HG02870 (cell line): Measurements from ENCODE around the gene PITPNC1.
"Not testable (repeated sequence)": the region's sequence is repeated elsewhere in the genome, so short reads cannot be mapped to it uniquely, and the experiment has no call there.

Source experiments
- ATAC-seq: cut with Tn5 transposase; IDR thresholded peaks from one replicate; pipeline ENCODE4 v1.9.1; 2021; ENCODE audit warnings: mild to moderate bottlenecking, moderate library complexity; ENCODE audit not compliant: unreplicated experiment

Gene PITPNC1

DNA sequence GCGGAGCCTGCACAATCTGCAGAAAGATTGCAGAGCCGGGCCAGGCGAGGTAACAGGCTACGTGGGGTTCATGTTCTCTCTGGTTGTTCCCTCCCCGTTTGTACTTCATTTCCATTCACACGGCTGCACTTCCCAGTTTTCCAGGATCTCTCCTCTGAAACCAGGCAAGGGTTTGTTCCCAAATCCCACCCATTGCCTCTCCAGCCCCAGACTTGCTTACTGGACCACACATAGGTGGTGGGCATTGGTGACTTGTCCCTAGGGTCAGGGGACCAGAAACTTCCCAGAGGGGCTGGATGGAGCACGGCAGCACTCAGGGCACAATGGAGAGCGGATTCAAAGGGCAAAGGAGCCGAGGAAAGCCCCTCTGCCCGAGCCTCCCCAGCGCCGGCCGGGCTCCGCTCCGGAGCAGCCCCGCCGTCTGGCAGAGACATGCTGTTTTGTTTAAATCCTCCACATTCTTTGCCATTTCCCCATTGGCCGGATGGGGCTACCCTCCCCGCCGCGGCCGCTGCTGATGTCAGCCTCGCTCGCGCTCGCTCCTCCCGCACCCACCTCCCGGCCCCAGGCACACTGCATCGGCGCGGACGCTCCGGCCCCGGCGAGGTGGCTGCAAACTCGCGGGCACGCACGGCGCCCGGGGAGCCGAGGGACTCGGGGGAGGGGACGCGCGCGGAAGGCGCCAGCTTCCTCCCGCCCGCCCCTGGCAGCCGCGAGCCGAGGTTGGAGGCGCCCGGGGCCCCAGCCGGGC lies at the start of gene PITPNC1:
TSS of gene PITPNC1 (plus strand) at position 545 of the 751 bp plus-strand sequence.
- ATAC-seq = peak; percentile 56

DNA sequence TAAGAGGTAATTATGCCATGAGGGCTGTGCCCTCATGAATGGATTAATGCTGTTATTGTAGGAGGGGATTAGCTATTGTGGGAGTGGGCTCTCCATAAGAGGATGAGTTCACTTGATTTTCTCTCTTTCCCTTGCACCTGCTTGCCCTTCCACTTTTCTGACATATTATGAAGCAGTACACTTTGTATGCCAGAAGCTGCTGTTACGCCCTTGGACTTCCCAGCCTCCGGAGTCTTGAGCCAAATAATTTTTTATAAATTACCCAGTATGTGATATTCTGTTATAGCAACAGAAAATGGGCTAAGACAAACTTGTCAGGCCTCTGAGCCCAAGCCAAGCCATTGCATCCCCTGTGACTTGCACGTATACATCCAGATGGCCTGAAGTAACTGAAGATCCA lies 49.1 kb upstream of the PITPNC1 start:
- no peak for ATAC-seq

DNA sequence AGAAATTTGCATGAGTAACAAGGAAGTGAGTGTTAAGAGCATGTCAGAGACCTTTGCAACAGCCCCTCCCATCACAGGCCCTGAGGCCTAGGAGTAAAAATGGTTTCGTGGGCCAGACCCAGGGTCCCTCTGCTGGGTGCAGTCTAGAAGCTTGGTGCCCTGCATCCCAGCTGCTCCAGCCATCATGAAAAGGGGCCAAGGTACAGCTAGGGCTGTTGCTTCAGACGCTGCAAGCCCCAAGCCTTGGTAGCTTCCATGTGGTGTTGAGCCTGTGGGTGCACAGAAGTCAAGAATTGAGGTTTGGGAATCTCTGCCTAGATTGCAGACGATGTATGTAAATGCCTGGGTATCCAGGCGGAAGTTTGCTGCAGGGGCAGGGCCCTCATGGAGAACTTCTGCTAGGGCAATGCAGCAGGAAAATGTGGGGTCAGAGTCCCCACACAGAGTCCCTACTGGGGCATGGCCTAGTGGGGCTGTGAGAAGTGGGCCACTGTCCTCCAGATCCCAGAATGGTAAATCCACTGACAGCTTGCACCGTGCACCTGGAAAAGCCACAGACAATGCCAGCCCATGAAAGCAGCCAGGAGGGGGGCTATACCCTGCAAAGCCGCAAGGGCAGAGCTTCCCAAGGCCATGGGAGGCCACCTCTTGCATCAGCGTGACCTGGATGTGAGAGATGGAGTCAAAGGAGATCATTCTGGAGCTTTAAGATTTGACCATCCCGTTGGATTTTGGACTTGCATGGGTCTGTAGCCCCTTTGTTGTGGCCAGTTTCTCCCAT lies 45.5 kb upstream of the PITPNC1 start:
- ATAC-seq = not testable (repeated sequence)

DNA sequence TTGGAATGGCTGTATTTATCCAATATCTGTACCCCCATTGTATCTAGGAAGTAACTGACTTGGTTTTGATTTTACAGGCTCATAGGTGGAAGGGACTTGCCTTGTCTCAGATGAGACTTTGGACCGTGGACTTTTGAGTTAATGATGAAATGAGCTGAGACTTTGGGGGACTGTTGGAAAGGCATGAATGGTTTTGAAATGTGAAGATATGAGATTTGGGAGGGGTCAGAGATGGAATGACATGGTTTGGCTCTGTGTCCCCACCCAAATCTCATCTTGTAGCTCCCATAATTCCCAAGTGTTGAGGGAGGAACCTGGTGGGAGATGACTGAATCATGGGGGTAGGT lies 44.9 kb upstream of the PITPNC1 start:
- ATAC-seq = not testable (repeated sequence)

DNA sequence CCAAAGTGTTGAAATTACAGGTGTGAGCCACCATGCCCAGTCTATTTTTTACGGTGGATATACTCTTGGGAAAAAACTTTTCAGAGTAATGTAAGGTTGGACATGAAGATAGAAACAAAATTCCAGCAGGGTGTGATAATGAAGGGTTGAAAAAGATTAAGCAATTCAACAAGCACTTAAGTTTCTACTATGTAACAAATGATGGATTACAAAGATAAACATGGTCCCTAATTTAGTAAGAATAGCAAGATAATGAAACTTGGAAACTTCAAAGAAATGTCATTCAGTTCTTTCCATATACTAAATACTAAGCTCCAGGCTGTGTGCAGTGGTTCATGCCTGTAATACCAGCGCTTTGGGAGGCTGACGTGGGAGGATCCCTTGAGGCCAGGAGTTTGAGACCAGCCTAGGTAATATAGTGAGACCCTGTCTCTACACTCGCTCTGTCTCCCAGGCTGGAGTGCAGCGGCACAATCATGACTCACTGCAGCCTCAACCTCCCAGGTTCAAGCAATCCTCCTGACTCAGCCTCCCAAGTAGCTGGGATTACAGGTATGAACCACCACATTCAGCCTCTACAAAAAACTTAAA lies 41.7 kb upstream of the PITPNC1 start:
- ATAC-seq = no peak

DNA sequence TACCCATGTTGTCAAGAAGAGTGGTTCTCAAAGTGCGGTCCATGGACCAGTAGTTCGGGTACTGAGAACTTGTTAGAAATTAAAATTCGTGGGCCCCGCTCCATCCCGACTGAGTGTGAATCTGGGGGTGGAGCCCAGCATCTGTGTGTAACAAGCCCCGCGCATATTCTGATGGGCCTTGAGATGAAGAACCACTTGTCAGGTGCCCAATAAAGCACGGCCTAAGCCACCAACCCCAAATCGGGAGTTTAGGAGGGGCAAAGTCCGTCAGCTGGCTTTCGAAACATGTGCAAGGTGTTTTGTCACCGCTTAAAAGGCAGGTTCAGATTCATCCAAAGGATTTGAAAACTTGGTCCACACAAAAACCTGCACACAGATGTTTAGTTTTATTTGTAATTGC lies 40.2 kb upstream of the PITPNC1 start:
- no peak for ATAC-seq

DNA sequence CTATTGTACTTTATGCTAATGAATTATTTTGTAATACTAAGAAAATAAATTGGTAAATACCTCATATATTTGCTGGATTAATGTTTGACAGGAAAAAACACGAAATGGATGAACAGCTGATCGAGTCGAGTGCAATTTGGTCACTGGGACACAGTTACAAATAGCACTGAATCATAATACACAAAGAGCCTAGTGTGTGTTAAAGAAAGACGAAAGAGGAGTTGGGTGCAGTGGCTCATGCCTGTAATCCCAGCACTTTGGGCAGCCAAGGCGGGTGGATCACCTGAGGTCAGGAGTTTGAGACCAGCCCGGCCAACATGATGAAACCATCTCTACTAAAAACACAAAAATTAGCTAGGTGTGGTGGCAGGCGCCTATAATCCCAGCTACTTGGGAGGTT lies 38.7 kb upstream of the PITPNC1 start:
- ATAC-seq = not testable (repeated sequence)

DNA sequence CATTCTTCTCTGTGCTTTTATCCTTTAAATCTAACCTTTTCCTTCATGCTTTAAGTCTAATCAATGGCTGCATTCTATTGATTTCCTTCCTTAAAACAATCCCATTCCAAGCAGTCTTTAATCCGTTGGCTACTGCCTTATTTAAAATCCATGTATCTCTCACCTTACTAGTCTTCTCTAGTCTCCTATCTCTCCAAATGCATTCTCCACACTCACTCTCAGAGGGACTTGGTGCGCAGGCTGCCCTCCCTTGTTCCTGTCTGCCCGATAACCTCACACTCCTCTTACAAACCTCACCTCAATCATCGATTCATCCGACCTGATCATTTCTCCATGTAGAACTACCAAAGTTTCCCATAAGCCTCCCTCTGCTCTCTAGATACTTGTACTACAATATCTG lies 33.8 kb upstream of the PITPNC1 start:
- no peak for ATAC-seq

DNA sequence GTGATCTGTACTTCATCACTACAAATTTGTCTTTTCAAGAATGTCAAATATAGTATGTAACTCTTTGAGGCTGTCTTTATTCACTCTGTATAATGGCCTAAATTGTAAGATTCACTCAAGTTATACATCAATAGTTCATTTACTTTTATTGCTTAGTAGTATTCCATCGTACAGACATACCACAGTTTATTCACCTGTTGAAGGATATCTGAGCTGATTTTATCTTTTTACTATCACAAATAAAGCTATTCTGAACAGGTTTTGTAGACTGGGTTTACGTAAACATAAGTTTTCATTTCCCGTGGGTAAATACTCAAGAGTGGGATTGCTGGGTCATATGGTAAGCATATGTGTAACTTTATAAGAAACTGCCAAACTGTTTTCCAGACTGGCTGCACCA lies 29.3 kb upstream of the PITPNC1 start:
- ATAC-seq = no peak

DNA sequence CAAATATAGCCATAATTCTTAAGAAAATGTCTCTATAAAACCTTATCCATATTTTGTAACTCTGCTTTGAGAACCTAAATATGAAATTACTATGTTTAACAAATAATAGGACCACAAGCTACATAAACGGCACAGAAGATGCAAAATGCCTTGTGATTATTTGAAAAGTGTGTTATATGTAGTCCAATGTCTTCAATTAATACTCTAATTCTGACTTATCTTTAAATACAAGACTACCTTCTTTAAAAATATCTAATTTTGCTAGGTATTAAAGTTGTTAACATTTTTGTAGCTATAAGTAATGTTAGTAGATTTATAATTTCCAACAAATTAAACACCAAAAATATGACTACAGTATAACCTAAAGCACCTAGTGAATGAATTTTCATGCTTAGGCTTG lies 27.7 kb upstream of the PITPNC1 start:
- no peak for ATAC-seq

DNA sequence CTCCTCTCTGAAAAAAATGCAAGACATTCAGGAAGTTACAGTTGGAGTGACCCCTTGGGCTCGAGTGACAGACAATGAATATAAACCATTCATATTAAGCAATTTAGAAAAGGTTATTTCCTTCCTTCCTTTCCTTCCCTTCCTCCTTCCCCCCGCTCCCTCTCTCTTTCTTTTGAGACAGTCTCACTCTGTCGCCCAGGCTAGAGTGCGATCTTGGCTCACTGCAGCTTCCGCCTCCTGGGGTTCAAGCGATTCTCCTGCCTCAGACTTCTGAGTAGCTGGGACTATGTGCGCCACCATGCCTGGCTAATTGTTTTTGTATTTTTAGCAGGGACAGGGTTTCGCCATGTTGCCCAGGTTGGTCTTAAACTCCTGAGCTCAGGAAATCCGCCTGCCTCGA lies 23.9 kb upstream of the PITPNC1 start:
- ATAC-seq = no peak

DNA sequence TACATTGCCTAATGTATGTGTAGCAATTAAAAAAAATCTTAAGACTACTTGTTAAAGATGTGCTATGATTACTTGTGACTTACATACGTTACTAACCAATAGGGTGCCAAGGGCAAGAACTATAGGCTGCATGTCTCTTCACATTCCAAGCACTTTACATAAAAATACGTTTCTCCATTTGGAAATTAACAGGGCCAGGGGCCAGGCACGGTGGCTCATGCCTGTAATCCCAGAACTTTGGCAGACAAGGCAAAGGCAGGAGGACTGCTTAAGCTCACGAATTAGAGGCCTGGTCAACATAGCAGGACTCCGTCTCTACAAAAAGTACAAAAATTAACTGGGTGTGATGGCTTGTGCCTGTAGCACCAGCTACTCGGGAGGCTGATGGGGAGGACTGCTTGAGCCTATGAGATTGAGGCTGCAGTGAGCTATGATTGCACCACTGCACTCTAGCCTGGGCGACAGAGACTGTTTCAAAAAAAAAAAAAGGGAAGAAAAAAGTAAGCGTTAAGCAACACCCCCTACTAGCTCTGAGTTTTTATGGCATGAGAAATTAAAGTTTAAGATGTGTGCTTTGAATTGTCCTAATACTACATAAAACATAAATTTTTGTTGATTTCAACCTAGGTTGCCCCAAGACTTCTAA lies 23.0 kb upstream of the PITPNC1 start:
- no peak for ATAC-seq

DNA sequence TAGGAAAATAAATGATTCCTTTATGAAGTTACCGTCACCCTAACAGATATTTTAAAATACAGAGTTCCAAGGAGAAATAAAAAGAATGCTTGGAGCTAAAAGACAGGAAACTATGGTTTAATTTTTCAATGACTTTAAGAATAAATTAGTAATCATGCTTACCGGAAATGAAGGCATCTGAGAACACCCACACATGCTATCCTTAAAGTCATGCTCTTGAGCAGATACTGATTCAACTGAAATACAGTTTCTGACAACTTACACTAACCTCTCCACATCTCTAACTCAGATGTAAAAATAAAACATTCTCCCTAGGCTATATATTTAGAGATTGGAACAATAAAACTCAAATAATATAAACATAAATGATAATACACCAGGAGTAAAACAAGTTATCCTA lies 18.5 kb upstream of the PITPNC1 start:
- no peak for ATAC-seq

DNA sequence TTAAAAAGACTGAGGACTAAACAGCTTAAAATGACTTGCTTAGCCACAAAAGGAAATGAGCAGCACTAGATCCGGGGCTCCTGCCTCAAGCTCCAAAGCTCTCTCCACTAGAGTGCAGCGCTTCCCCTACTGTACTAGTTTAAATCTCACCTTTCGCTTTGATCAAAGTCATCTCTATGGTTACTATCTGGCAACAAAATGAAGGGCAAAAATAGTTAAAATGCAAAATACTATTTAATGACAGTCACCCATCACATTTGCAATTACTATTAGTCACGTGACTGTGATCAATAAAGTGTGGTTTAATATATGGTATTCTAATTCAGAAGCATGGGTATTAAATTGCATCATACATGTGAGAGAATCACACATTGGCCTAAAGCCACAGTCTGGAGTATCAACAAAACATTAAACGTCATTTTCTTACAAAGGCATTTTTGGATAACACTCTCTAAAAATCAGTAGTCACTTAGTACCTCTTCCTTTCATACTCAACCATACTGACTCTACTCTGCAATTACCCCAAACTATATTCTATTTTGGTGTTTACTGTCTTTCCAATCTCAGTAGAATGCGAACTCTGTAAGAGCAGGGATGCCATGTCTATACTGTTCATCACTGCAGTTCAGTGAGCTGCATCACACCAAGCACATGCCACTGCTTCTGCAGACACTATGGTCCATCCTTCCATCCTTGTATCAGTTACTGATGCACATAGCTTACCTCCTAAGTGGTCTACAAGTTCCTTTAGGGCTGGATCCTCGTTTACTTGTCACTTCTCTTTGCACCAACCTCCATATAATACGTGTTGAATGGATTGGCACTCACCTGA lies 16.9 kb upstream of the PITPNC1 start:
- no peak for ATAC-seq

DNA sequence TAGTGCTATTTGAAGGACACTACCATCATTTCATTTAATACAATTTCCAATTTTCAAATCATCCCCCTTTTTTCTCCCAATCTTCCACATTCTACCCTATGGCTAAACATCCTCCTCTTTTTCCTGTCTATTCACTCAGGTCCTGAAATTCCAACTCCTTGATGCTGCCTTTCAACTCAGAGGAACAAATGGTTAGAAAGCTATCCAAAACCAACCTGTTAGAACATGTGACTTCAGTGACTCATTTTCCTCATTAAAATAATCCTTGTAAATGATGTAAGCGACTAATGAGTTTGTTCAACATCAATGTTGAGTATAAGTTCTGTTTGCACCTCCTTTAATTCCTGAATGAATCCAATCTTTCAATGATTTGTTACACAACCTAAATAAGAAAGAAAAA lies 16.2 kb upstream of the PITPNC1 start:
- ATAC-seq = no peak

DNA sequence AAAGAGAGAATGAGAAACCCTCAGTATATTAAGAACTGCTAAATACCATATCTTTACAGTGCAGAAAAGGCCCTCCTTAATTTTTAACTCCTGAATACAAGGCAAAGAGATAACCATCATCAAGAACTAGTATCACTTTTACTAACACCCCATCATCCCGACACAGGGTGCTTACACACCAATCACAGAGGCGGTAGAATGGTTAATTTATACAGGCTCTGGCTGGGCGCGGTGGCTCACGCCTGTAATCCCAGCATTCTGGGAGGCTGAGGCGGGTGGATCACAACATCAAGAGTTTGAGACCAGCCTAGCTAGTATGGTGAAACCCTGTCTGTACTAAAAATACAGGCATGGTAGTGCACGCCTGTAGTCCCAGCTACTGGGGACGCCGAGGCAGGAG lies 14.9 kb upstream of the PITPNC1 start:
- no peak for ATAC-seq

DNA sequence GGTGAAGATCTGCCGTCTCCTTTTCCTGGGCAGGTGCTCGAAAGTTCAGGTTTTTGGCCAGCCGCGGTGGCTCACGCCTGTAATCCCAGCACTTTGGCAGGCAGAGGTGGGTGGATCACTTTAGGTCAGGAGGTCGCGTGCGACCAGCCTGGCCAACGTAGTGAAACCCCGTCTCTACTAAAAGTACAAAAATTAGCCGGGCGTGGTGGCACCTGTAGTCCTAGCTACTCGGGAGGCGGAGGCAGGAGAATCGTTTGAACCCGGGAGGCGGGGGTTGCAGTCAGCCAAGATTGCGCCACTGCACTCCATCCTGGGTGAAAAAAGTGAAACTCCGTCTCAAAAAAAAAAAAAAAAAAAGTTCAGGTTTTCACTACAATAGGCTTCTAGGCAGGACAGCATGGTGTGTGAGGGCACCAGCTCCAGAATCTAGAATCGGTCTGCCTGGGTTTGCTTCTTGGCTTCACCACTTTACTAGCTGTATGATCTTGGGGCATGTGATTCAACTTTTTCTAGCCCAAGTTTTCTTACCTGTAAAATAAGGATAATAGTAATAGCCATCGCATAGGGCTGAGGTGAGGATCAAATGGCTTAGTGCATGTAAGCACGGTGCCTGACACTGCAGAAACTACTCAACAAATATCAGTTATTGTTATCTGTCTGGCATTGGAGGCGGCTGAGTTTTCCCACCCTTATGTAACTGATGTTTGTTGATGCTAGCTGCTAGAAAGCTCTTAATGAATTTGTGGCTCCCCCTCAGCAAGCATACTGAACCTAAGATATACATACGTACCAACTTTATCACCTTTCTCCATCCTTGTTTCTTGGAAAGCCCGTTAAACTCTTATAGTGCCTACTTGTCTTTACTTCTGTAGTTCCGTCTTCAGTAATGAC lies 12.0 kb upstream of the PITPNC1 start:
- ATAC-seq = no peak

DNA sequence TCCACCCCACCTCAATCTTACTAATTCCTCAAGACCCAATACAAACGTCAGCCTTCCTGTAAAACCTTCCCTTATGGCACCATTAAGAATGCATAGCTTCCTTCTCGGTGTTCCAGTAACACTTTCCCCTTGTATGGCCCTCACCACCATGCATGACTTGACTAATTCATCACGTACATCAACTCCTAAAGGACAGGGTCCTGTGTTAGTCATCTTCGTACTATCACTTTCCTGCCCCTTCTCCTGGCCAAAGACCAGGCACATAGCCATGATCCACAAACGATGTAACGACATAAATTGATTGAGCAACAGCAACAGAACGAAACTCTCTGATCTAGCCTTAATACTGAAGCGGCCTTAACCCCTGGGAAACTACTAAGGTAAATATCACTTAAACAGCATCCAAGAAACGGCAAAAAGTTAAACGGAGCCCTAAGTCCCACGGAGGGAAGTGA lies 11.3 kb upstream of the PITPNC1 start:
- no peak for ATAC-seq
